Stimulated activated effector memory CD8-positive, alpha-beta T cell treated with anti-CD3 and anti-CD28 coated beads, Interleukin-12 subunit alpha, Interleukin-12 subunit beta, amount 100 ng/mL, for 72 hours (primary cell): ENCODE measurements around the gene OR52A5.

Experiments used
- ATAC-seq: fragments of 150-1000 bp; cut with Tn5 transposase; 2 replicates; pipeline ENCODE4 v1.10.0; 2021
- DNase-seq, 2 donors: peaks; one replicate each; pipeline ENCODE4 v3.0.0; 2021 to 2022; ENCODE audit warnings: low spot score in 2 of 2
- H3K27ac Mint-ChIP-seq: one replicate; pipeline ENCODE4 v1.8.0; 2022; ENCODE audit warnings: mild to moderate bottlenecking, mixed read lengths
- H3K36me3 Mint-ChIP-seq: one replicate; pipeline ENCODE4 v1.8.0; 2022; ENCODE audit warnings: mild to moderate bottlenecking, mixed read lengths
- H3K4me1 Mint-ChIP-seq: one replicate; pipeline ENCODE4 v1.8.0; 2022; ENCODE audit warnings: mixed read lengths
- H3K4me3 Mint-ChIP-seq: one replicate; pipeline ENCODE4 v1.8.0; 2022; ENCODE audit warnings: mild to moderate bottlenecking, mixed read lengths
- H3K9me3 Mint-ChIP-seq: one replicate; pipeline ENCODE4 v1.8.0; 2022; ENCODE audit warnings: mixed read lengths

The OR52A5 gene

GRCh38 chr11:5131584-5132335, 6.4 kb downstream of the OR52A5 start:
- Mint-ChIP-seq H3K4me1 (no peaks in the 10 kb centered on the region), H3K4me3 (no peak overlapping the region), H3K27ac (no peak overlapping the region), H3K9me3 (no peaks in the 10 kb centered on the region), H3K36me3 (no peaks in the 10 kb centered on the region)
- ATAC-seq (no peak), DNase-seq (no peak)

DNA sequence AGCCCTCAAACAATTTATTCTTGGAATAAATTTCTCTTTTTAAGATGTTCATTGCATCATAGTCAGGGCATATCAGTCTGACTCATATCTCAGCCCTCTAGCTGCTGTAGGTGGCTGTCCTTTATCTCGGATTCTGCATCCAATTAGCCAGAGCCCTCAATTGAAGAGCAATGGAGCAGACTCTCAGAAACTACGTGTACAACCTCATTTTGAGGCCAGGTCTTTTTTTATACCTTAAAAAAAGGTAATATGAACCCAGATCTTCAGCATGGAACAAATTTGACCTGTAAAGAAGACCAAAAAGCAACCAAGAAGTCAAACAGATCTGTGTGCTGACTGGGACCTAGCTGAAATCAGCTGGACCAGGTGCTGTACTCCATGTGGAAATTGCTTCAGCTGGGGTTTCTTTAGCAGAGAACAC, 8.7 kb downstream of the OR52A5 start:
- no peak overlapping the region for H3K27ac Mint-ChIP-seq
- DNase-seq: no peak
- no peaks in the 10 kb centered on the region for H3K9me3 Mint-ChIP-seq
- no peak overlapping the region for H3K4me3 Mint-ChIP-seq
- no peak for ATAC-seq
- H3K4me1 Mint-ChIP-seq: no peaks in the 10 kb centered on the region
- no peaks in the 10 kb centered on the region for H3K36me3 Mint-ChIP-seq

DNA sequence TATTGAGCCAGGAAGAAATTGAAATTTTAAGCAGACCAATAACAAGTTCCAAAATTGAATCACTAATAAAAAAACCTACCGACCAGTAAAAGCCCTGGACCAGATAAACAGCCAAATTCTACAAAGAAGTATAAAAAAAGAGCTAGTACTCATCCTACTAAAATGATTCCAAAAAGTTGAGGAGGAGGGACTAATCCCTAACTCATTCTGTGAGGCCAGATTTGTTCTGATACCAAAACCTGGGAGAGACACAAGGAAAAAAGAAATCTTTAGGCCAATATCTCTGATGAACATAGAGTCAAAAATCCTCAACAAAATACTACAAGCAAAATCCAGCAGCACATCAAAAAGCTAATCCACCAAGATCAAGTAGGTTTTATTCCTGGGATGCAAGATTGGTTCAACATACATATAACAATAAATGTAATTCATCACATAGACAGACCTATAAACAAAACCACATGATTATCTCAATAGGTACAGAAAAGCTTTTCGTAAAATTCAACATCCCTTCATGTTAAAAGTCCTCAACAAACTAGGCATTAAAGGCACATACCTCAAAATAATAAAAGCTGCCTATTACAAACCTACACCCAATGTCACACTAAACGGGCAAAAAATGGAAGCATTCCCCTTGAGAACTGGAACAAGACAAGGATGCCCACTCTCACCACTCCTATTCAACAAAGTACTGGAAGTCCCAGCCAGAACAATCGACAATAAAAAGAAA, 13.1 kb downstream of the OR52A5 start:
- H3K4me3 Mint-ChIP-seq: no peak overlapping the region
- no peak overlapping the region for H3K27ac Mint-ChIP-seq
- ATAC-seq: no peak
- no peak for DNase-seq
- no peaks in the 10 kb centered on the region for H3K36me3 Mint-ChIP-seq
- H3K4me1 Mint-ChIP-seq: no peaks in the 10 kb centered on the region
- no peaks in the 10 kb centered on the region for H3K9me3 Mint-ChIP-seq

DNA sequence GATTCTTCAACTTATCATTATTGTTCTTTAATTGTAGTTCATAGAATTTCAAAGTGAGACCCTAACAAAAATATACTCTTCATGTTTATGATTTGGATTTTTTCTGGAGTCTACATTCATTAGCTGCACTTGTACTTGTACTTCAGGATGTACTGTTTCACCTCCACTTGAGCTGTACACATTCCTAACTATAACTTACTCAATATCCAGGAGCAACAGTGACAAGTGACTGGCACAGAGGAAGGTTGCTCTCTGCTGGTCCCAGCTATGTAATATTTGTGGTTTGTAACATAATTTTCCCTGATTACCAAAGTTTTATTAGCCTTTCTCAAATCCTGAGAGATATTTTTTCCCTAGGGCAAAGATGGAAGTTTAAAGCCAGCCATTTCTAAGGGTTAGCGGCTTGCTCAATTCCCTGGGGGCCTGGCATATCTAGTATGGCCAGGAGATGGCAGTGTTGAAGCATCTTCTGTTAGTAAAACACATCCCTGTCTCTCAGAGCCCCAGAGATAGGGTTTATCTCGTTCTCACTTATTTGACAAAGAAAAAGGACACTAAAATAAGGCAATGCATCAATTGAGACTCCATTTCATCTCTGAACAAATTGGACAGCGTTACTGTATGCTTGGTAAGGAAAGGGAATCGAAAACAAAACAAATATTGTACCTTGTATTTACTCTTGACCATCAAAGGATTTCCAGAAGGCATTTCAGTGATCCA, 14.2 kb downstream of the OR52A5 start:
- Mint-ChIP-seq H3K4me1 (no peaks in the 10 kb centered on the region), H3K27ac (no peak overlapping the region), H3K4me3 (no peak overlapping the region), H3K36me3 (no peaks in the 10 kb centered on the region), H3K9me3 (no peaks in the 10 kb centered on the region)
- DNase-seq (peak; percentile 6 to 56), ATAC-seq (peak; percentile 47)

DNA sequence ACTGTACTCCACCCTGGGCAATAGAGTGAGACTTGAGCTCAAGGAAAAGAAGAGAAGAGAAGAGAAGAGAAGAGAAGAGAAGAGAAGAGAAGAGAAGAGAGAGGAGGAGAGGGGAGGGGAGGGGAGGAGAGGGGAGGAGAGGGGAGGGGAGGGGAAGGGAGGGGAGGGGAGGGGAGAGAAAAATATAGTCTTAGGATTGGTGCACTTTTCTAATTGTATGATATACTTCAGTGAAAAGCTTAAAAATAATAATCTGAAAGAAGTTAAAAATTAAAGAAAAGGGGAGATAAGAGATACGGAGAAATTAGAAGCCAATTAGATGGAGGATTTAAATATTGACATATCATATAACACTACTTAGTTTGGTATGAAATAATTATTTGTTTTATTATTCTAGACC, 19.3 kb downstream of the OR52A5 start:
- Mint-ChIP-seq H3K36me3 (no peaks in the 10 kb centered on the region), H3K4me3 (no peak overlapping the region), H3K9me3 (peaks cover 3% of the 10 kb centered on the region), H3K27ac (no peak overlapping the region), H3K4me1 (no peaks in the 10 kb centered on the region)
- no peak for ATAC-seq
- no peak for DNase-seq

DNA sequence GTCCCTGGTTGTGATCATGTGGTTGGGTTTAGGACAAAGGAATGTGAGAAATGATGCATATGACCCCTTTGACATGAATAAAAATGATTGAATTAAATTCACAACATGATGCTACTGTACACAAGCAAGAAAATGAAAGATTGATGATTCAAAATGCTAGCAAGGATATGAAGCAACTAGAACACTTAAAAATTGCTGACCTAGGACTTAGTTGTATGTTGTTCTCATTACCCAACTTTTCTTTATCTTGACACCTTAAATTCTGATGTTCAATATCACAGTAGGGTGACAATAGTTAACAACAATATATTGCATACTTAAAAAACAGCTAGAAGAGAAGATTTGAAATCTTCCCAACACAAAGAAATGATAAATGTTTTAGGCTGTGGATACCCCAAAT, 20.6 kb downstream of the OR52A5 start:
- DNase-seq (no peak), ATAC-seq (no peak)
- Mint-ChIP-seq H3K4me1 (no peaks in the 10 kb centered on the region), H3K36me3 (no peaks in the 10 kb centered on the region), H3K4me3 (no peak overlapping the region), H3K9me3 (peaks cover 3% of the 10 kb centered on the region), H3K27ac (no peak overlapping the region)

GRCh38 chr11:5115339-5115738, 22.8 kb downstream of the OR52A5 start:
- Mint-ChIP-seq H3K27ac (no peak overlapping the region), H3K36me3 (no peaks in the 10 kb centered on the region), H3K4me3 (no peak overlapping the region), H3K4me1 (no peaks in the 10 kb centered on the region), H3K9me3 (peaks cover 3% of the 10 kb centered on the region)
- ATAC-seq (no peak), DNase-seq (no peak)

DNA sequence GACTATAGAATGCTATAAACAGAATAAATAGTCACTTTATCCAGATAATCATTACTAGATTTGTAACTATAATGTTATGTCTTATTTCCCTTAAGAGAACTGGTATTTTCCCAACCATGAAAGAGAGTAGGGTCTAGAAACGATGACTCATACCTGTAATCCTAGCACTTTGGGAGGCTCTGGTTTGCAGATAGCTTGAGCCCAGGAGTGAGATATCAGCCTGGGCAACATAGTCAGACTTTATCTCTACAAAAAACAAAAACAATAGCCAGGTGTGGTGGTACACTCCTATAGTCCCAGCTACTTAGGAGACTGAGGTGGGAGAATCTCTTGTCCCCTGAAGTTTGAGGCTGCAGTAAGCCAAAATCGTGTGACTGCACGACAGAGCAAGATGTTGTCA, 30.9 kb downstream of the OR52A5 start:
- no peak overlapping the region for H3K27ac Mint-ChIP-seq
- no peak overlapping the region for H3K4me3 Mint-ChIP-seq
- DNase-seq (no peak), ATAC-seq (no peak)
- no peaks in the 10 kb centered on the region for H3K36me3 Mint-ChIP-seq
- no peaks in the 10 kb centered on the region for H3K9me3 Mint-ChIP-seq
- H3K4me1 Mint-ChIP-seq: no peaks in the 10 kb centered on the region

DNA sequence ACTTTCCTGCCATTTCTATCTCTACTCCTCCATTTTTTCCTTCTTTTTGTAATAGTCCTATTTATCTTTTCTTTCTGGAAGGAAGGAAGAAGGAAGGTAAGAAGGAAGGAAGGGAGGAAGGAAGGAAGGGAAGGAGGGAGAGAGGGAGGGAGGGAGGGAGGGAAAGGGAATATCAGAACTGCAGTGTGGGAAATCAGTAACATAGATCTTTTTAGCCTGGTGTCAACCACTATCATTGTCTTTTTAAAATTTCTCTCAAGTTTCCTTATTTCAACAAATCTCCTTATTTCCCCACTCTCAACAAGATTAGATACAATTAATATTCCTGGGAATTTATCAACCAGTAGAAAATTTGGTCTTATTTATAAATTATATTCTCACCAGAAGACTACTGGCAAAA, 35.1 kb downstream of the OR52A5 start:
- Mint-ChIP-seq H3K36me3 (no peaks in the 10 kb centered on the region), H3K4me1 (no peaks in the 10 kb centered on the region), H3K27ac (no peak overlapping the region), H3K4me3 (no peak overlapping the region), H3K9me3 (no peaks in the 10 kb centered on the region)
- no peak for ATAC-seq
- no peak for DNase-seq

GRCh38 chr11:5102246-5102645, 35.9 kb downstream of the OR52A5 start:
- H3K4me3 Mint-ChIP-seq: no peak overlapping the region
- DNase-seq (no peak), ATAC-seq (no peak)
- no peaks in the 10 kb centered on the region for H3K36me3 Mint-ChIP-seq
- no peak overlapping the region for H3K27ac Mint-ChIP-seq
- no peaks in the 10 kb centered on the region for H3K4me1 Mint-ChIP-seq
- no peaks in the 10 kb centered on the region for H3K9me3 Mint-ChIP-seq

GRCh38 chr11:5096011-5096410, 42.1 kb downstream of the OR52A5 start:
- no peak overlapping the region for H3K4me3 Mint-ChIP-seq
- no peaks in the 10 kb centered on the region for H3K36me3 Mint-ChIP-seq
- peaks cover 2% of the 10 kb centered on the region for H3K9me3 Mint-ChIP-seq
- no peaks in the 10 kb centered on the region for H3K4me1 Mint-ChIP-seq
- H3K27ac Mint-ChIP-seq: no peak overlapping the region
- DNase-seq (no peak), ATAC-seq (no peak)

DNA sequence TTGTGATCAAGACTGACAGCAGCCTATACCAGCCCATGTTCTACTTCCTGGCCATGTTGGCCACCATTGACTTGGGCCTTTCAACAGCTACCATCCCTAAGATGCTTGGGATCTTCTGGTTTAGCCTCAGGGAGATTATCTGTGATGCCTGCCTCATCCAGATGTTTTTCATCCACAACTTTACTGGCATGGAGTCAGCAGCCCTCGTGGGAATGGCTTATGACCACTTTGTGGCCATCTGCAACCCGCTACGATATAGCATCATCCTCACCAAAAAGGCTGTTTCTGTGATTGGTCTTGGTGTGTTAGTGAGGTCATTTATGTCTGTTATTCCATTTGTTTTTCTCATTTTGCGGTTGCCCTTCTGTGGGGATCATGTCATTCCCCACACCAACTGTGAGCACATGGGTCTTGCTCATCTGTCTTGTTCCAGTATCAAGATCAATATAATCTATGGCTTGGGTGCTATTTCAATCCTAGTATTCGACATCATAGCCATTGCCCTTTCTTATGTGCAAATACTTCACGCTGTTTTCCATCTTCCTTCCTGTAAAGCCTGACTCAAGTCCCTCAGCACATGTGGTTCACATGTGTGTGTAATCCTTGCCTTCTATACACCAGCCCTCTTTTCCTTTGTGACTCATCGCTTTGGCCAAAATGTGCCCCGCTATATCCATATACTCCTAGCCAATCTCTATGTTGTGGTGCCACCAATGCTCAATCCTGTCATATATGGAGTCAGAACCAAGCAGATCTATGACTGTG, 45.2 kb downstream of the OR52A5 start:
- DNase-seq: no peak
- no peaks in the 10 kb centered on the region for H3K36me3 Mint-ChIP-seq
- H3K4me3 Mint-ChIP-seq: no peak overlapping the region

GRCh38 chr11:5090668-5091067, 47.5 kb downstream of the OR52A5 start:
- no peaks in the 10 kb centered on the region for H3K36me3 Mint-ChIP-seq
- H3K27ac Mint-ChIP-seq: no peak overlapping the region
- H3K9me3 Mint-ChIP-seq: peaks cover 6% of the 10 kb centered on the region
- DNase-seq (no peak), ATAC-seq (no peak)
- H3K4me3 Mint-ChIP-seq: no peak overlapping the region
- H3K4me1 Mint-ChIP-seq: no peaks in the 10 kb centered on the region

More for the DNA sequence above, 45.2 kb downstream of the OR52A5 start:
- Mint-ChIP-seq H3K9me3 (peaks cover 6% of the 10 kb centered on the region), H3K4me1 (no peaks in the 10 kb centered on the region), H3K27ac (no peak overlapping the region)
- no peak for ATAC-seq

DNA sequence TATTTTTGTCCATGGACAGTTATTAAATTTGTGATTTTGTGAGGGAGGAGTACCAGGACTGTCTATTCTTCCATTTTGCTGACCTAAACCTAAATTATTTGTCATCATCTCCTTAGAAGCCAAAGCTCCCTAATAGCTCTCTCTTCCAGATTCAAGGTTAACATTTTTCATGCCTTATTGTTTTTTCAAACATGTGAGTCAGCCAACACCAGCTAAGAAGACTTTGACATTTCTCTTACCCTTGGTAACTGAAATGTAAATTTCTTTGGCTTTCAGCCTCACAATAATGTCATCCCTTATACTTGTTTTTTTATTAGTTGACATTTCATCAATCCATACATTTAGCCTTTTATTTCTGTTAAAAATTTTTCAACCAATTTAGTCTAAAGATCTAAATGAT, 49.6 kb downstream of the OR52A5 start:
- Mint-ChIP-seq H3K9me3 (peaks cover 6% of the 10 kb centered on the region), H3K27ac (no peak overlapping the region), H3K36me3 (no peaks in the 10 kb centered on the region), H3K4me3 (no peak overlapping the region), H3K4me1 (no peaks in the 10 kb centered on the region)
- ATAC-seq (no peak), DNase-seq (no peak)

DNA sequence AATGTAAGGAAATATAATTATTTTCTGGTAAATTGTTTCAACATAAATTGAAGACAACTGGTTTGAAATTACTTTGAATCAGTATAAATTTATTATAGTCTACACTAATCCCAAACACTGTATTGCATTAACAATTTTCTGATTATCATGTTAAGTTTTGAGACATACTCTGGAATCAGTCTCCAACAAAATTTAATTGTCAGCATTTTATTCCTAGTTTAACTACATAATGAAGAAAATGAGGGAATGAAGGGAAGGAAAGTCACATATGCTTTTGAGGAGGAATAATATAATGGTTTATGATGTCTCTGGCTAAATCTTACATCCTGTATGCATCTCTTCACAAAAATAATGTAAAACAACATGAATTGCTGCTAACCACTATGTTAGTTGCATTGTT, 54.6 kb downstream of the OR52A5 start:
- Mint-ChIP-seq H3K4me3 (no peak overlapping the region), H3K27ac (no peak overlapping the region), H3K9me3 (no peaks in the 10 kb centered on the region), H3K36me3 (no peaks in the 10 kb centered on the region), H3K4me1 (no peaks in the 10 kb centered on the region)
- DNase-seq (no peak), ATAC-seq (no peak)
